ENCODE data around the gene AQR.
"Not testable (repeated sequence)": the region's sequence is repeated elsewhere in the genome, so short reads cannot be mapped to it uniquely, and the experiment has no call there.

Gene AQR

GRCh38 chr15:34969340-34970097, at the start of gene AQR:
TSS of gene AQR (minus strand) at chr15:34969742. CDS start at chr15:34969613, 129 bp downstream.
- DNase-seq, result peak; percentile 96

- DNase-seq, result no peak
These were observed 44.7 kb upstream of the AQR start for GRCh38 chr15:35014241-35014640.

GRCh38 chr15:35013370-35013769, 43.8 kb upstream of the AQR start:
- no peak for DNase-seq

GRCh38 chr15:35007397-35007796, 37.9 kb upstream of the AQR start:
- DNase-seq, result no peak

- DNase-seq, result no peak
These were observed 36.4 kb upstream of the AQR start for GRCh38 chr15:35005933-35006332.

GRCh38 chr15:35003928-35004327, 34.4 kb upstream of the AQR start:
- no peak for DNase-seq

GRCh38 chr15:35000511-35000910, 31.0 kb upstream of the AQR start:
- no peak for DNase-seq

GRCh38 chr15:34999906-35000305, 30.4 kb upstream of the AQR start:
- DNase-seq, result no peak

- no peak for DNase-seq
These were observed 25.4 kb upstream of the AQR start for GRCh38 chr15:34994925-34995324.

GRCh38 chr15:34993877-34994276, 24.3 kb upstream of the AQR start:
- DNase-seq, result no peak

GRCh38 chr15:34993412-34993811, 23.9 kb upstream of the AQR start:
- no peak for DNase-seq

GRCh38 chr15:34988027-34988902, 18.7 kb upstream of the AQR start, which contains the start of gene ZNF770:
TSS of gene ZNF770 (minus strand) at chr15:34988287. CDS start at chr15:34983434, 4,853 bp downstream.
- DNase-seq, result peak; percentile 45

GRCh38 chr15:34987609-34988026, 18.1 kb upstream of the AQR start:
- DNase-seq, result no peak

GRCh38 chr15:34986771-34987480, 17.4 kb upstream of the AQR start:
- DNase-seq, result no peak

- no peak for DNase-seq
These were observed 16.8 kb upstream of the AQR start for GRCh38 chr15:34986326-34986725.

- DNase-seq, result no peak
These were observed 15.5 kb upstream of the AQR start for GRCh38 chr15:34984889-34985630.

- no peak for DNase-seq
These were observed 7.2 kb upstream of the AQR start for GRCh38 chr15:34976743-34977142.

GRCh38 chr15:34976073-34976472, 6.5 kb upstream of the AQR start:
- DNase-seq, result no peak

GRCh38 chr15:34973512-34973911, 4.0 kb upstream of the AQR start:
- no peak for DNase-seq

- DNase-seq, result not testable (repeated sequence)
These were observed 629 bp upstream of the AQR start for GRCh38 chr15:34970098-34970643.

- DNase-seq, result no peak
These were observed 5.3 kb downstream of the AQR start for GRCh38 chr15:34964277-34964676.

GRCh38 chr15:34953851-34954250, 15.7 kb downstream of the AQR start:
- DNase-seq, result no peak

Data from NCI-H1436 (cell line).